Heart right ventricle (tissue), 16 donors: ENCODE measurements around the gene CYSTM1. TPM values are rescaled to one million over a fixed set of nuclear protein-coding genes. Genes with fewer than 3 reads are reported as not detected.

ENCODE experiments used
- ATAC-seq, 8 donors: fragments of 200-7000 bp; cut with Tn5 transposase; one replicate each; pipeline ENCODE4 v1.9.1; 2020; ENCODE audit warnings: mild to moderate bottlenecking in 8 of 8, moderate library complexity in 8 of 8, moderate number of reproducible peaks in 1 of 8
- DNase-seq, 2 donors: peaks; one replicate each; pipeline ENCODE4 v3.0.0-alpha.2; 2020
- H3K27ac ChIP-seq, 10 donors: fragments of 200-600 bp; sonication (generic) in 2 of 10; one replicate each; pipeline versions ENCODE4 v1.5.0 to v1.8.0; 2020 to 2022; ENCODE audit warnings: mild to moderate bottlenecking in 3 of 10
- H3K27me3 ChIP-seq, 7 donors: fragments of 200-600 bp; one replicate each; pipeline ENCODE4 v1.8.0; 2021 to 2022; ENCODE audit warnings: mild to moderate bottlenecking in 2 of 7
- H3K36me3 ChIP-seq, 9 donors: fragments of 200-600 bp; sonication (generic) in 1 of 9; one replicate each; pipeline versions ENCODE4 v1.5.0 to v1.8.0; 2020 to 2022; ENCODE audit warnings: mild to moderate bottlenecking in 2 of 9
- H3K4me1 ChIP-seq, 9 donors: fragments of 200-600 bp; sonication (generic) in 1 of 9; one replicate each; pipeline versions ENCODE4 v1.5.0 to v1.8.0; 2020 to 2022; ENCODE audit warnings: mild to moderate bottlenecking in 4 of 9
- H3K4me3 ChIP-seq, 10 donors: fragments of 200-600 bp; sonication (generic) in 2 of 10; one replicate each; pipeline versions ENCODE4 v1.5.0 to v1.8.0; 2020 to 2022; ENCODE audit warnings: mild to moderate bottlenecking in 7 of 10, moderate library complexity in 2 of 10
- H3K9me3 ChIP-seq, 11 donors: fragments of 200-600 bp in 10 of 11; sonication (generic) in 2 of 11; one replicate each; pipeline versions ENCODE4 v1.5.0 to v1.8.0; 2013 to 2022; ENCODE audit warnings: mild to moderate bottlenecking in 2 of 11, control low read depth in 1 of 11, moderate library complexity in 1 of 11
- CTCF ChIP-seq, 9 donors: fragments of 200-600 bp; sonication (generic) in 2 of 9; IDR thresholded peaks; one replicate each; pipeline versions ENCODE4 v1.5.0 to v1.8.0; 2021 to 2022; ENCODE audit warnings: antibody characterized with exemption in 9 of 9, mild to moderate bottlenecking in 5 of 9, moderate library complexity in 1 of 9
- WGBS, 2 donors: extraction: QIAGEN DNeasy Blood & Tissue Kit; methylation state at CpG; one replicate each; pipeline ENCODE4 v1.1.7; 2013; ENCODE audit warnings: inconsistent platforms in 1 of 2; 5-methylcytosine and 5-hydroxymethylcytosine counted together
- intact Hi-C, 10 donors: fragments of 100-400 bp; cut with DNase I; formaldehyde crosslinking; loops; one replicate each; pipeline versions ENCODE4 v1.11.1 to v1.14.2; 2022
- polyA plus RNA-seq, 2 donors: library from polyadenylated mRNA; stranded (reverse); fragments of 200-250 nt; gene quantifications; one replicate each; pipeline ENCODE4 v1.2.3, GENCODE V29; 2013
- total RNA-seq, 10 donors: library from RNA; stranded (reverse); fragmentation: NEBNext Ultra II Directional in 3 of 10; extraction: Animal tissue kit (Norgen Biotek cat#: 25700) in 3 of 10; gene quantifications; one replicate each; pipeline versions ENCODE4 v1.2.1 to v1.2.4, GENCODE V29; 2021 to 2023
- donor health status: Arrhythmogenic right ventricular cardiomyopathy.
- donor health status: ischemic (EF 13 %, LVEDD 7.1; RV severe dilation, severe dysfunction).
- donor health status: healthy with polysubstance abuse.
- donor health status: DM: no; HTN: yes; CAD: no.
- donor health status: DM: no; HTN: no; CAD: no.
- donor health status: ischemic (EF 25% LVEDD 6.9; RV normal size, moderate dysfunction).
- donor health status: ischemic (EF 25% LVEDD 5.7; RV mildly dilated, moderate dysfunction).
- donor health status: healthy.
- donor health status: DM: yes; HTN: yes; CAD: no.
- donor health status: Ischemic cardiomyopathy.
- donor health status: ischemic (EF 35%, LVEDD 5.7; RV mildly dilated, moderate dysfunction).
- donor health status: nonischemic (EF 11% LVEDD 7.7; RV severe dilation, severe dysfunction).
- donor health status: DM: yes; HTN: yes; CAD: no.
- donor health status: PGD.
- donor health status: ischemic (EF 29% LVEDD 5.4; RV normal size, mild dysfunction).
- donor health status: nonischemic (EF 23%, LVEDD 6.1; RV moderate dilation, normal function).

CYSTM1 gene
- total and polyA plus RNA-seq, 12 donors = 45.0 to 217 (median 95.3) TPM

- ATAC-seq (peak in 4 of 8 donors; percentile 4 to 36 (median 25)), DNase-seq (peak; percentile 57 to 60)
- Histone ChIP-seq H3K4me1 (peaks cover 39 to 86% (median 66%) of the 10 kb centered on the region in 9 donors), H3K9me3 (no peaks in the 10 kb centered on the region), H3K4me3 (no peak overlapping the region), H3K27me3 (no peaks in the 10 kb centered on the region), H3K27ac (peak overlapping the region in 5 of 10 donors; percentile 23 to 94 (median 88)), H3K36me3 (peaks cover 0 to 17% (median 3%) of the 10 kb centered on the region in 9 donors)
- intact Hi-C loops = loop anchor here in 8 of 10 donors (2.0 to 10.0 kb wide), 8 partner anchors 55 to 315 kb away; partner anchors contain the start of genes CYSTM1 (in 5 of the 8) and SRA1 (in 1 of the 8)
- peak; percentile 41 to 79 (median 69) for TF ChIP-seq CTCF (IDR thresholded peaks at IDR 0.05)
- WGBS, 2 donors = 45 to 48% methylated on average over 11 of the region's 11 CpGs
Observed at GRCh38 chr5:140239939-140240700, 65.1 kb downstream of the CYSTM1 start.

- WGBS, 2 donors = 28 to 30% methylated on average over 9 of the region's 9 CpGs
- DNase-seq (peak; percentile 87 to 95), ATAC-seq (peak; percentile 79 to 89 (median 84))
- H3K4me1 ChIP-seq = peaks cover 49 to 89% (median 74%) of the 10 kb centered on the region in 9 donors
- H3K4me3 ChIP-seq = no peak overlapping the region
- peaks cover 0 to 25% (median 3%) of the 10 kb centered on the region in 9 donors for H3K36me3 ChIP-seq
- intact Hi-C loops = loop anchor here in 4 of 10 donors (2.0 to 10.0 kb wide), 4 partner anchors 64 to 314 kb away; partner anchors contain the start of genes CYSTM1 (in 3 of the 4) and SRA1 (in 1 of the 4)
- peak overlapping the region in 9 of 10 donors; percentile 39 to 94 (median 82) for H3K27ac ChIP-seq
- TF ChIP-seq CTCF (IDR thresholded peaks at IDR 0.05) = no peak
- H3K9me3 ChIP-seq = no peaks in the 10 kb centered on the region
- no peaks in the 10 kb centered on the region for H3K27me3 ChIP-seq
Observed at GRCh38 chr5:140240987-140241706, 66.2 kb downstream of the CYSTM1 start.

GRCh38 chr5:140242099-140242498 lies 67.1 kb downstream of the CYSTM1 start:
- H3K27ac ChIP-seq = peak overlapping the region in 9 of 10 donors; percentile 39 to 94 (median 82)
- H3K27me3 ChIP-seq = no peaks in the 10 kb centered on the region
- intact Hi-C loops = loop anchor here in 6 of 10 donors (2.0 to 10.0 kb wide), 5 partner anchors 65 to 313 kb away; partner anchors contain the start of genes CYSTM1 (in 2 of the 6), HBEGF (in 2 of the 6) and SRA1 (in 1 of the 6)
- ATAC-seq (peak in 5 of 8 donors; percentile 2 to 29 (median 13)), DNase-seq (no peak)
- peaks cover 53 to 89% (median 80%) of the 10 kb centered on the region in 9 donors for H3K4me1 ChIP-seq
- peak in 6 of 9 donors; percentile 12 to 49 (median 29) for TF ChIP-seq CTCF (IDR thresholded peaks at IDR 0.05)
- peaks cover 0 to 25% (median 3%) of the 10 kb centered on the region in 9 donors for H3K36me3 ChIP-seq
- WGBS, 2 donors = 52 to 53% methylated on average over 5 of the region's 5 CpGs
- no peak overlapping the region for H3K4me3 ChIP-seq
- no peaks in the 10 kb centered on the region for H3K9me3 ChIP-seq
